Esophagus mucosa (tissue), 1 donor: ENCODE results near the gene MACROD2. TPM values are rescaled to one million over a fixed set of nuclear protein-coding genes. Genes with fewer than 3 reads are reported as not detected.
"Not testable (repeated sequence)": the region's sequence is repeated elsewhere in the genome, so short reads cannot be mapped to it uniquely, and the experiment has no call there.

Source experiments
- ATAC-seq: fragments of 200-7000 bp; cut with Tn5 transposase; one replicate; pipeline ENCODE4 v1.9.1; 2020
- total RNA-seq: library from RNA; stranded (reverse); gene quantifications from one replicate; pipeline ENCODE4 v1.2.4, GENCODE V29; 2023
- donor health status: DM: yes; HTN: yes; CAD: no.

The MACROD2 gene
- total RNA-seq, 1 donor from 2014 or later, result 2.2 TPM

GRCh38 chr20:14926436-14926835 is 931.1 kb downstream of the MACROD2 start:
- ATAC-seq, result not testable (repeated sequence)

GRCh38 chr20:14928083-14928482 is 932.8 kb downstream of the MACROD2 start:
- no peak for ATAC-seq

- ATAC-seq, result no peak
Measured at GRCh38 chr20:14929388-14929787, 934.1 kb downstream of the MACROD2 start.

GRCh38 chr20:14932040-14932439 is 936.7 kb downstream of the MACROD2 start:
- ATAC-seq, result no peak

- ATAC-seq, result no peak
Measured at GRCh38 chr20:14935285-14935684, 940.0 kb downstream of the MACROD2 start.

GRCh38 chr20:14937021-14937420 is 941.7 kb downstream of the MACROD2 start:
- ATAC-seq, result no peak

GRCh38 chr20:14937846-14938245 is 942.5 kb downstream of the MACROD2 start:
- no peak for ATAC-seq

GRCh38 chr20:14947536-14947935 is 952.2 kb downstream of the MACROD2 start:
- no peak for ATAC-seq

GRCh38 chr20:14947946-14948345 is 952.6 kb downstream of the MACROD2 start:
- no peak for ATAC-seq

- no peak for ATAC-seq
Measured at GRCh38 chr20:14948416-14948815, 953.1 kb downstream of the MACROD2 start.

- ATAC-seq, result no peak
Measured at GRCh38 chr20:14950633-14951032, 955.3 kb downstream of the MACROD2 start.

- no peak for ATAC-seq
Measured at GRCh38 chr20:14951105-14951504, 955.8 kb downstream of the MACROD2 start.

GRCh38 chr20:14951707-14952418 is 956.5 kb downstream of the MACROD2 start:
- no peak for ATAC-seq

GRCh38 chr20:14953736-14954135 is 958.4 kb downstream of the MACROD2 start:
- no peak for ATAC-seq

- ATAC-seq, result no peak
Measured at GRCh38 chr20:14955399-14955798, 960.1 kb downstream of the MACROD2 start.

- no peak for ATAC-seq
Measured at GRCh38 chr20:14956026-14956425, 960.7 kb downstream of the MACROD2 start.

GRCh38 chr20:14956538-14956937 is 961.2 kb downstream of the MACROD2 start:
- no peak for ATAC-seq

- ATAC-seq, result no peak
Measured at GRCh38 chr20:14957402-14957801, 962.1 kb downstream of the MACROD2 start.

- peak; percentile 19 for ATAC-seq
Measured at GRCh38 chr20:14958626-14959025, 963.3 kb downstream of the MACROD2 start.

- peak; percentile 90 for ATAC-seq
Measured at GRCh38 chr20:14959506-14960475, 964.5 kb downstream of the MACROD2 start.

- ATAC-seq, result no peak
Measured at GRCh38 chr20:14960831-14961230, 965.5 kb downstream of the MACROD2 start.

GRCh38 chr20:14963262-14963663 is 967.9 kb downstream of the MACROD2 start:
- ATAC-seq, result peak; percentile 85

GRCh38 chr20:14966203-14966602 is 970.9 kb downstream of the MACROD2 start:
- ATAC-seq, result no peak

- ATAC-seq, result no peak
Measured at GRCh38 chr20:14966808-14967207, 971.5 kb downstream of the MACROD2 start.
